NCI-H187 (cell line): ENCODE data around the gene ANGPTL2.

Experiments used
- DNase-seq, 2 experiments: peaks; one replicate each; lab custom pipeline; 2025; lab: John Stamatoyannopoulos, UW

The ANGPTL2 gene

GRCh38 chr9:127093319-127094020, 29.0 kb downstream of the ANGPTL2 start:
- no peak for DNase-seq

GRCh38 chr9:127092041-127092608, 30.3 kb downstream of the ANGPTL2 start:
- DNase-seq, result no peak

GRCh38 chr9:127091526-127091925, 30.9 kb downstream of the ANGPTL2 start:
- no peak for DNase-seq

DNA sequence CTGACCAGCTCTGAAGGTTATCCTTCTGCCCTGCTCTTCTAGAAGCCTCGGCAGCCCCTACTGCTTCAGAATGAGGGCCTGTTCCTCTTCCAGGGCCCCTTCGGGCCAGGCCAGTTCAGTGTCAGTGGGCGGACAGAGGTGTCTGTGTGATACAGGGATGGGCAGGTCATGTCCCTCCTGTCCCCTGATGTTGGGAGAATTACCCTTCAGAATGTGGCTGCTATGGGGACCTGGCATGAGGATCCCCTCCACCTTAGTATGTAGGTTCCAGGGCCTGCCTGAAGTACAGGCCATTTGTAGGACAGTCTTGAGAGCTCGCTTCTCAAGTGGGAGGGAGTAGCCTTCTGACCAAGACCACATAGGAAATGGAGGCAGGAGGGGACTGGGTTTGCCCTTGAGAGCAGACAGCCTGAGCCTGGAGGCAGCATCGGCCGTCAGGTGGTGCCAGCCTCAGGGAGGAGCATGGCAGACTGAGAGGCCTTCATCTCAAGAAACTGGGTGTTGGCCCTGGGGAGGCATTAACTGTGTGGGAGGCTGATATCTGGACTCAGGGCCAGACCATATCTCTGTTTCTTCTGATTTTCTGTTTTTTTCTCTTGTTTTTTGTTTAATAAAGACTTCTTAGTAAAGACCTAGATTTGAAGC, 32.0 kb downstream of the ANGPTL2 start:
- no peak for DNase-seq

DNA sequence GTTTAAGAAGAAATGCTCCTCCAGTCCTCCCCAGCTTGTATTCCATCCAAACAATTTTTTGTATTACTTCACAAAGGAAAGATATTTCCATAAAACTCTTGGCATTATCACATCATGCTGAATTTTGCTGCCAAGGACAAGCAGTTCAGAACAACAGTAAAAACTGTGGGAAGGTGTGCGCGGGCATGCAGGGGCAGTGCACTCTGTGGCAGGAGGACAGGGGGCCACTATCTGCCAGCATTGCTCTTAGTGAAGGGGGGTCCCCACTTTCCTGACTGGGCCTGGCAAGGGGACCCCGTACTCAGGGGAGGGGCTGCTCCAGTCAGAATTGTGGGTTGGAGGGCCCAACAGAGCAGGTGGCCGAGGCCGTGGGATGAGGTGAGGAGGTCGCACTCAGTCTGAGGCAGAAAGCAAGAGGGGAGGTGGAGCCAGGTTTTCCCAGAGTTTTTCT, 32.8 kb downstream of the ANGPTL2 start:
- DNase-seq, result no peak

DNA sequence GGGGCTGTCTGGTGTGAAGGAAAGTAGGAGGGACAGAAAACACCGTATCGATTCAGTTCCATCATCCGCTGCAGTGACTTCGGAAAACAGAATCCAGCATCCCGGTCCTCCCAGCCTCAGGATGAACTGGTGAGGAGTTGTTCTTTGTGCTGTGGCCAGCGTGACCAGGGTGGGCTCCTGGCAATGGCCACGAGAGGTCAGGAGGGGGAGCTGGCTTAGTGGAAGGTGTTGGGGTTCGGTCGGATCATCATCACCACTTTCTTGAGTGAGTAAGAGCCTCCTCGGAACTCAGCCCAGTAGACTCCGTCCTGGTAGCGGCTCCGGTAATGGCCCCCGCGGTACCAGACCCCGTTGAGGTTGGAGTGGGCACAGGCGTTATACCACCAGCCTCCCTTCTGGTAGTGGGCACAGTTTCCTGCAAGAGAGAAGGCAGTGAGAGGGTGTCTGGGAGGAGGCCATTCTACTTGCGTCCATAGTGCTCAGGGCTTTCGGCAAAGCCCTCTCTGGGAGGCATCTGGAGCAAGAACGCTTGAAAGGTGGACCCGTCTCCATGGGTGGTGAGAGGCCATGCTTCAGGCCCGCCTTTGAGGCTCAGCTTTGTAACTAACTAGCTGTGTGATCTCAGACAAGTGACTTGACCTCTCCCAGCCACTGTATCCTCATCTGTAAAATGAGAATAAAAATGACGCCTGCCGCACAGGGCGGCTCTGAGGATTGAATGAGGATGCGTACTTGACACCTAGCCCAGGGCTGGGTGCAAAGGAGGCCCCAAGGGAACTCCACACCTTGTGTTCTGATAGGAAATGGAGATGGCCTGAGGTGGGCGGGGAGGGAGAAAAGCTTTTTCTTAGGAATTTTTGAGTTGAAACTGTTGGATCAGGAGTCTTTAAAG, 33.5 kb downstream of the ANGPTL2 start:
- no peak for DNase-seq

DNA sequence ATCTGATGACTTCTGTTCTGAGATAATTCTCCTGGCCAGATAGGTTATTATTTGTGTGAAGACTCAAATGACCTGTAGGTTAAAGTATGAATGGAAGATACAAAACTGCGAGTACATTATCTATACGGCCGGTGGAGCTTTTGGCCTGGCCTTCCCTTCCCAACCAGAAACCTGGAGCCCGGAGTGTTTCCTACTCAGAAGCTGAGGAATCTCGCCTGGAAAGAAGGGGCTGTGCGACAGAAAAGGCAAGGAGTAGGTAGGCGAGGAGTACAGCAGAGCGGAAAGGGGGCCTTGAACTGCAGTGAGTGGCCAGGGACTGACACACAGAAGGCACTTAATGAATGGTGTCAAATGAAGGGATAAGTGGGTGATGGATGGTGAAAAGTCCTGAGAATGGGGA, 34.6 kb downstream of the ANGPTL2 start:
- no peak for DNase-seq

- no peak for DNase-seq
These were observed 35.0 kb downstream of the ANGPTL2 start for GRCh38 chr9:127087411-127087810.

GRCh38 chr9:127086771-127087170, 35.7 kb downstream of the ANGPTL2 start:
- DNase-seq, result no peak

- DNase-seq, result no peak
These were observed 37.2 kb downstream of the ANGPTL2 start for GRCh38 chr9:127085186-127085585.

DNA sequence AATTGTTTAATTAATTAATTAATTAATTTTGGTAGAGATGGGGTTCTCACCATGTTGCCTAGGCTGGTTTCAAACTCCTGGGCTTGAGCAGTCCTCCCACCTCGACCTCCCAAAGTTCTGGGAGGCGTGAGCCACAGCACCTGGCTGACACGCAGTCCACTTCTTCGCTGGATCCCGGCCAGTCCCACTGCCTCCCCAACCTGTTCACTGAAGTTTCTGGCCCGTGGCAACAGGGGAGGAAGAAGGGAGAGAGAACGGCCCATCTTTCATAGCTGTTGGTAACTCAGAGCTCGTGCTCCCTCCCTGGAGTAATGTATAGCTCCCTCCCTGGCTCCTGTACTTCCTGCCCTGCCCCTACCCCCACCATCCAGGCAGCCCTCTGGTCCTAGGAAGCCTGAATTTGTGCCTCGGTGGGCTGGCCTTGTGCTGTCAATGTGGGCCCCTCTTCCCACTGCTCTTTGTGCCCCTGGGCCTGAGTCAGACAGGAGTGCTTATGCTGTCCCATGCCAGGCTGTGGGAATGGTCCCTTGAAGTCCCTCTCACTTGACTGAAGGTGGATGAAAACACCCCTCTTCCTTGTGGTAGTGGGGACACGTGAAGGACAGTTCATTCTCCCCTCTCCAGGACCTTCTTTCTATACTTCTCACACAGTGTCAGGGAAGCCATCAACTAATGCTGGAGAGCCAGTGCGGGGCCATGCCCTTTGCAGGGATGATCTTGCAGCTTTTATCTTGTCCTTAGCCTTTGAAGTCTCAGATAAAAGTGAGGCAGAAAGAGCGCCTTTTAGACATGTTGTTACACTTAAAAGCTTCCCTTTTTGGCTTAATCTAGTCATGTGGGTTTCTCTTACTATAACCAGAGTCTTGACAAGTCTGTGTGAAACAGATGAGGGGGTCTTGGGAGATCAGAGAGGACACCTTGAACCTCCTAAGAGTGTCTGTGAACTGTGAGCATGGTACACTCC, 38.1 kb downstream of the ANGPTL2 start:
- no peak for DNase-seq

DNA sequence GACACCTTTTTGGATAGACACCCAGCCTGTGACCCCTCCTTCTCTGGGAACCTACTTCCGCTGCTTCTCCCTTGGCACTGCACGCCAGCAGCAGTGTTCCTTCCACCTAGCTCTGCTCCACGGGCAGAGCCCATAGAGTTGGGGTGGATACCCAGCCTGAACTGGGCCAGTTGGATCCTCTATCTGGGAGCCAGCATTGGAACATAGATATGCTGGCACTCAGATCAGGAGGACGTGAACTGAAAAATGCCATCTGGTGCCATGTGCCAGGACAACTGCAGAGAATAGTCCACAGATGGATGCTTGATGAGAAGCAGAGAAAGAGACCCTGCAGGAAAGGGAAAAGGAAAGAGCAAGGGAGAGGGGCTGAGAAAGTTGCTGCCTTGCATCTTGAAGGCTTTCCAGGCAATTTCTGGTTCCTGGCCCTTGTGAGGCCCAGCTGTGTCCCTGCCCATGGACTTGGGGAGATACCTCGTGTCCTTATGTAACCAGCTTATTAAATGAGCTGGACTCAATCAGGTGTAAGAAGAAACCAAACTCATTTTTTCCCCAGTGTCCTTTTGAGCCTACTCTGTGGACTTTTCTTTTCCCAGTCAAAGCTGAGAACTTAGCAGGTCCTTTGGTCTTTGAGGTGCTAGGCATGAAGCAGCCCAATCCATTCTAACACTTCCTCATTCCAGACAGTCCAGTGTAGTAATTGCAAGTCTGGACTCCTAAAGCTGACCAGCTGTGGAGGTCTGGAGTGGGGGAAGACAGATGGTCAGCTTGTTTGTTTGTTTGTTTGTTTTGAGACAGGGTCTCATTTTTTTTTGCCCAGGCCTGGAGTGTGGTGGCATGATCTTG, 39.1 kb downstream of the ANGPTL2 start:
- DNase-seq, result no peak

GRCh38 chr9:127081250-127082185, 40.9 kb downstream of the ANGPTL2 start:
- DNase-seq, result no peak

DNA sequence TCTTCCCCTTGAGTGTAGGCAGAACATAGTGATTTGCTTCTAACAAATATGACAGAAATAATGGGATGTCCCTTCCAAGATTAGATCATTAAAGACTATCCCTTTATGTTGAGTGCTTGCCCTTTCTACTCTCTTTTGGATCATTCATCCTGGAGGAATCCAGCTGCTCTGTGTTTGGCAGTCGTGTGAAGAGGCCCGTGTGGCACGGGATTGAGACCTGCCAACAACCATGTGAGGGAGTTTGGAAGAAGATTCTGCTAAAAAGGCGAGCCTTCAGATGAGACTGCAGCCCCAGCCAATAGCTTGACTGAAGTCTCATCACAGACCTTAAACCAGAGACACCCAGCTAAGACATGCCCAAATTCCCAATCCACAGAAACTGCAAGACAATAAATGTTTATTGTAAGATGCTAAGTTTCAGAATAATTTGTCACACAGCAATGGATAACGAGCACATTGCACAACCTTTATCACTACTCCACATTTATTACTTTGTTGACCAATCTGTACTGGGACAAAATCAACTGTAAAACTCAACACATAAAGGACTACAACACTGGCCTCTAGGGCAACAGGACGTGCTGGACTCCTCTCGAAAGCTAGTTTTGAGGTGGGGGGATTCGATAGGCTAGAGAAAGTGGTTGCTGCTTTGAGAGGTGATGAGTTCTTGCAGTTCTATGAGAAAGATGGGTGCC, 42.8 kb downstream of the ANGPTL2 start:
- DNase-seq, result no peak

DNA sequence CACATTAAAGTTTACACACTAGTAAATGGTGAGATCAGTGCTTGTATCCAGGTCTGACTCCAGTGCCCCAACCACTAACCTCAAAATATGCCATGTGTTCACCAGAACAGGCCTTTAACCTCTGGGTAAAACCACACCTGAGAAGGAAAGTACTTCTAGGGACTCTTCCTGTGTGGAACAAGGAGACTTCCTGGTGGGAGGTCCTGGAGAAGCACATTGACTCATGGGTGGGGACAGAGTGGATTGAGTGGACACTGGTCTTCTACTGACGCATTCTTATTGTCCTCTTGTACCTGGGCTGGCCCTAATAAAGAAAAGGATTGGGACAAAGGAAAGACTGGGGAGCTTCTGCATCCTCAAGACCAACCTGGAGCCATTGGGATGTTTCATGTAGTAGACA, 43.4 kb downstream of the ANGPTL2 start:
- DNase-seq, result no peak

- DNase-seq, result no peak
These were observed 44.1 kb downstream of the ANGPTL2 start for GRCh38 chr9:127078336-127078735.

DNA sequence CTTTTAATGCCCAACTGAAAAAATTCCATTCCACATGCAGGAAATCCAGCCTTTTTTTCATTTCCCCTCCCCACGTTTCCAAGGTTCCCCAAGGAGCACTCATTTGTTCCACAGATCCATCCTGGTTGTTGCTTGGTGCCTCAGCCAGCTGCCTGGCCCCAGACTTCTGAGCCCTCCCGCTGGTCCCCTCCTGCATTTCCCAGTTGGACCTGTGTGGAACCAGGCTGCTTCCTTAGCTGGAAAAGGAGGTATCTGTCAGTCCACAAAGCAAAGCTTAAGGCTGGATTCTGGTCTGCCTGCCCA, 44.8 kb downstream of the ANGPTL2 start:
- no peak for DNase-seq

DNA sequence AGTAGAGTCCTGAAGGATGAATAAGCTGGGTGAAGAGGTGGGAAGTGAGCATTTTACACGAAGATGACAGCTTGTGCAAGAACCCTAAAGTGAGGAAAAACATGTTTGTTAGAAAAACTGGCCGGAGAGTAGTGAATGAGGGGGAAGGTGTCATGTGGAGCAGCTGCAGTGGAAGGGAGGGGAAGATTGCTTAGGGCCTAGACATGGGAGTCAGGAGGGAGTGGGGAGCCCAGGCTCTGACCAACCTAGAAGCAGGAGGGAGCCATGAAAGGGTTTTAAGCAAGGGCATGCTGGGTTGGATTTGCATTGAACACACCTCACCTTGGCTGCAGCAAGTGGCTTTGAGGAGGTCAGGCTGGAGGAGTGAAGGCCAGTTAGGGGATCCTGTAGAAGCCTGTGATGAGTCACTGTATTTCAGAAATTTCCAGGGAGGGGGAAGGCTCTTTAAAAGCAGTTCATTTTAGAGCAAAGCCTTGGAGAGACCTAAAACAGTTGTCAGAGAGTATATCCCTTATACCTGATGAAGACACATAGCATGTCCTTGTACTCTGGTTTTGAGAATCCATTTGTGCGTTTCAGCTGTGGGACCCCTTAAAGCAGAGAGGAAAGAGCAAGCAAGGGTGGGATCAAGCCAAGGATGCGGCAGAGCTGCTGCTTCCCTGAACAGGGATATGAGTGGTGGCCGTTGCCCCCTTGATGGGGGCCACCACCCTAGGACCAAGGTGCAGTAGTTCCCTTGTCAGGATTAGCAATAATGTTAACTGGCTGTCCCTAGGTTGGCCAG, 45.4 kb downstream of the ANGPTL2 start:
- DNase-seq, result no peak
